GM12892 (cell line): ENCODE results near the gene TMEM163.

Source experiments
- DNase-seq: peaks from one replicate; pipeline ENCODE4 v3.0.0; 2011; ENCODE audit not compliant: insufficient read length
- FAIRE-seq: peaks from 2 replicates; lab custom pipeline; 2011; peaks lifted over from hg19 to GRCh38; lab: Jason Lieb, UNC
- POLR2A ChIP-seq: IDR thresholded peaks from 2 replicates; pipeline ENCODE4 v1.6.1; 2011; ENCODE audit warnings: low read depth, low read length, control low read depth
- POLR2AphosphoS5 ChIP-seq: IDR thresholded peaks from 2 replicates; pipeline ENCODE4 v1.6.1; 2011; ENCODE audit warnings: low read depth, low read length, control low read depth
- TAF1 ChIP-seq: IDR thresholded peaks from 2 replicates; pipeline ENCODE4 v1.6.1; 2011; ENCODE audit warnings: low read depth, mild to moderate bottlenecking, control low read depth, low read length, borderline replicate concordance

TMEM163 gene

DNA sequence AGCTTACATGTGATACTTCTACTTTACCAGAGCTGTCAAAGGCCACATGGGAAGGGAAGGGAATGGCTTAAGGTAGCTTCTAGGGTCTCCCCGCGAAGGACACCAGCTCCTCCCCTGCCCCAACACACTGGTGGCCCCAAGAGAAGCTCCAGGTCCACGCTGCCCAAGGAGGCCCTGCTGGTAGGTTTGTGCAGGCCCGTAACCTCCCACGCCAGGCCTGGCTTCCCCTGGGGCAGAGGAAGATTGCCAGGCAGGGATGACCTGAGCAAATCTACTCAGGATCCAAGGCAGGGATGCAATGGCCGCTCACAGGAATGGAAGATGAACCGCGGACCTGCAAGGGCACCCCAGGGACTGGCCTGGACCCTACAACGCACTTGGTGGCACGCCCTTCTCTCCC, 259.9 kb downstream of the TMEM163 start:
- no peak for FAIRE-seq
- TF ChIP-seq POLR2AphosphoS5 (no peak), POLR2A (no peak), TAF1 (no peak)

DNA sequence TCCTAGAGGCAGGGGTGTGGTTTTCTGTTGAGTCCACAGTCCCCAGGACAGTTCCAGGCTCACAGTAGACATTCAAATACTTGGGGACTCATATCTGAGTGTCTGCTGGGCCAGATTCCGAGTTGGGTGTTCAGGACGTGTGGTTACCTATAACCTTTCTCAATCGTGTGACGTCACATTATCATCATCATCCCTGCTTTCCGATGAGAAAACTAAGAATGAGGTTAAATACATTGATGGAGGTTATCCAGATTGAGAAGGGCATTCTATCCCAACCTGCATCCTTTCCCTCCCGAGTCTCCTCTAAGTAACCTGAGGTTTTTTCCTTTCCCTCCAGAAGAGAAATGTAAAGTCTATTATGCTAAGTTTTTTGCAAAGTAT, 260.3 kb downstream of the TMEM163 start:
- DNase-seq (no peak), FAIRE-seq (no peak)
- no peak for TF ChIP-seq TAF1
- no peak for TF ChIP-seq POLR2A
- no peak for TF ChIP-seq POLR2AphosphoS5

More for the DNA sequence above, 259.9 kb downstream of the TMEM163 start:
- no peak for DNase-seq

DNA sequence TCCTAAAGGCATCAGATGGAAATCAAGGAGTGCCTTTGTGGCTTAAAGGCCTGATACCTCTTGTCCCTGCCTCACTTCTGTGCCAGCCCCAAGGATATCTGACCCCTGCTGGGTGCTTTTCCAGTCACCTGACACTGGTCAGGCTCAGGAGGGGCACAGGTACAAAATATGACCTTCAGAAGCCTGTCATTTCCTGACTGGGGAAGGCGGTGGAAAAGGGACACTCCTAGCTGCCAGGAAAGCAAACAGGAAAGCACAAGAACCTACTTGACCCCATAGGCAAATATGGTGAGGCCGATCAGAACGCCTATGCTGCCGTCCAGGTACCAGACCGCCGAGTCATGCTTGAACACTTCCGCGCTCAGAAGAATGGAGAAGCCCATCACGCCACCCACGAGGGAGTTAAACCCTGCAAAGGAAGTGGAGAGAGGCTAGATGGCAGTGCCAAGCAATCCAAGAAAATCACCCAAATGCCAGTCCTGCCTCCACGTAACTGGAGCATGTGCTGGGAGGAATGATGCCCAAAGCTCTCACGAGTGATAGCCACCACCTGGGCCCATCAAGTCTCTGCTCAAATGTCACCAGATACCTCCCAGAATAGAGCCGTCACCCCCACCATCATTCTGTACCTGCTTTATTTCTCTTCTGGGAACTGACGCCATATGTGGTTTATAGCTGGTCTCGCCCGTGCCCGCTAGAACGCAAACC, 260.9 kb downstream of the TMEM163 start:
- FAIRE-seq (no peak), DNase-seq (no peak)
- TF ChIP-seq TAF1 (no peak), POLR2AphosphoS5 (no peak), POLR2A (no peak)

DNA sequence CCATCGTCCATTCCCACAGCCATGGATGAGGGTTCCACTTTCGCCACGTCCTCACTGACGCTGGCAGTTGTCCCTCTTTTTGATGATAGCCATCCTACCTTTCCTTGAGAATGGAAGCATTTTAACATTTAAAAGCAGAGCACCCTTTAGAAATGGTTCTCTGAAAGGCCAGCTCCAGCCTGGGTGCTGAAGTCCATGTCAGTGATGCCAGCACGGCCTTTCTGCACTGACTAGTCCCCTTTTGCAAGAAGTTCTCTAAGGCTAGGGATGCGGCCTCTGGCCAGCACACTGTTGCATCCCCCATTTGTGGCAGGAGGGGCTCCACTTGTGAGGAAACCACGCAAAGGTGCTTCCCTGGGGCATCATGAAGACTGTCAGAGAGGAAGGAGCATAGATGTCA, 261.4 kb downstream of the TMEM163 start:
- TF ChIP-seq POLR2AphosphoS5 (no peak), TAF1 (no peak), POLR2A (no peak)
- FAIRE-seq, result no peak

DNA sequence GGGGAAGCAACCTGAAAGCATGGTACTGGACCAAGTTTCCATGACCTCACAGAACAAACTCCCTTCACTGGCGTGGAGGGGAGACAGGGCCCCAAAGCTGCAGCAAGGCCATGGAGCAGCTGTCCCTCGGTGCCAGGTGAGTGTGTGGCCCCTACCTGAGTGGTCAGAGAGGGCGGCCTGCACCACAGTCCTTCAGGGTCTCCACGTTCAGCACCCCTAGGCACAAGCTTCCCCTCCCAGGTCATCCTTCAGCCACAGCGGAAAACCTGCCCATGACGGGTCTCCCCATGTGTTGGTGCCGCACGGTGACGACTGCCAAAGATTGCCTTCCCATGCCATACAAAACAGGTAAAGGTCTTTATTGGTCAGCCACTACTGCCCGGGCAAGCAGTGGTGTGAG, 263.4 kb downstream of the TMEM163 start:
- TF ChIP-seq POLR2A, result no peak
- no peak for TF ChIP-seq POLR2AphosphoS5
- no peak for TF ChIP-seq TAF1
- no peak for DNase-seq

More for the DNA sequence above, 261.4 kb downstream of the TMEM163 start:
- no peak for DNase-seq

DNA sequence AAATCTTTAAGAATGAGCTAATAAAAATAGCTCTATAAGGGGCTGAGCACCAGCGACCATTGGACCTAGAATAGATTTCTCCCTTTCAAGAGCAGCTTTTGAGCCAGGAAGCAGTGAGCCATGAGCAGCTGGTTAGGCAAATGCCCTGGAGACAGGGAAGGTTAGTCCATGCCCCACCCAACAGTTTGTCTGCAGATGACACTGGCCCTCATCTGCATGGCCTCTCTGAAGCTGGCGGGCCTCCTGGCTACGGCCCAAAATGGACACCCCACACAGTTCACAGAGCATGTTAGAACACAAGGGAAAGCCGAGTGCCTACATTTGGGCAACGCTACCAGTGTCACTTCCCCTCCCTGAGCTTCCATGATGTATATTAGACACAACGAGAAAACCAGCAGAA, 263.9 kb downstream of the TMEM163 start:
- FAIRE-seq, result no peak
- no peak for DNase-seq
- TF ChIP-seq POLR2A (no peak), POLR2AphosphoS5 (no peak), TAF1 (no peak)

More for the DNA sequence above, 263.4 kb downstream of the TMEM163 start:
- FAIRE-seq, result no peak

DNA sequence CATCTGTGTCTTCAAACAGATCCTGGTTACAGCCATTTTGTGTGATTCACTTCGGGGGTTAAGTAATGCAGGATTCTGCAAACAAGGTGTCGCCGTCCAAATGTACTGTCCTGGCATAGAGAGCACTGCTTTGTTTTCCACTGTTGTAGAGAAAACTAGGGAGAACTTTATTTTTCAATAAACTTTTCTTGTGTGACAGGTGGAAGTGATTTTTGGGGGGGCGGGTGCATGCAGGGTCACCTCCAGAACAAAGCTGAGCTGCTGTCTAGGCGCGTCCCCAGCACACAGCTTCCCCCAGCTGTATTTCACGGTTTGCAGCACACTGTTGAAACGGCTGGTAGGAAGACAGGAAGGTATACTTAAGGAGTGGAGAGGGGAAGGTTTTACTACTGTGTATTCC, 264.4 kb downstream of the TMEM163 start:
- no peak for DNase-seq
- FAIRE-seq, result no peak
- TF ChIP-seq TAF1, result no peak
- no peak for TF ChIP-seq POLR2A
- TF ChIP-seq POLR2AphosphoS5, result no peak

DNA sequence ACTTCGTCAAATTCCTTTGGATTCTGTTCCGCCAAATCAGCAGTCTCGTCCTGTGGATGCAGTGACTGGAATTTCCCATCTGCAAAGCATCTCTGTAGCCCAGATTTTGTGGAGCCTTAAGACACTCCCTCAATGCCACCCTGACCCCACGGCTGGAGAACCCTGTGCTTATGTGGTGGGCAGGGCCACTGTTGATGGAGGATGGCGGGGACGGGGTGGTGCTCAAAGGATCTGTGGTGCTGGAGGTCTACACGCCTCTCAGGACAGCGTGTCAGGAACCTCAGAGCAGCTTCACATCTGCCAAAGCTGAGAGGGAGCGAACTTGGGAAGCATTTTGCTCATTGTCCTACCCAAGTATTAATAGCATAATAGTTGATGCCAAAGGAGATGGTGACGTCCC, 264.8 kb downstream of the TMEM163 start:
- FAIRE-seq (no peak), DNase-seq (no peak)
- TF ChIP-seq POLR2A, result 0 out of 2 replicates have a peak, but pooled peaks have one; percentile 7
- TF ChIP-seq POLR2AphosphoS5, result no peak
- TF ChIP-seq TAF1, result no peak

DNA sequence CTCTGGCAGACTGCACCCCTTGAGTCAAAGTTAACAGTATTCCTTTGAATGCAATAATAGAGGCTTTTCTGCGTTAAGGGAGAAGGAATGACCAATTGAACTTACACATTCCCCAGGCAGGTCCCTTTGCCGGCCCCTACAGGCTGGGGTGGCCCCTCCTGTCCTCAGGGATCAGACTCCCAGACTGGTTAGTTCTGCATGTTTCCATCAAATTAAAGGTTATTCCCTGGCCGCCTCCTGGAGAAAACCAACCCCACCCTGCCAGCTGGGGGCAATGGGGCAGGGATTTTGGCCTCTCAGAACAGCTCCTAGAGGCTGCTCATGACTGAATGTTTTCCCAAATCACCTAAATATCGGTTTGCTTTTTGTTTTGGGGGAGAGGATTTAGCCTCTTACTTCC, 265.3 kb downstream of the TMEM163 start:
- TF ChIP-seq TAF1, result no peak
- no peak for TF ChIP-seq POLR2AphosphoS5
- 0 out of 2 replicates have a peak, but pooled peaks have one; percentile 6 for TF ChIP-seq POLR2A
- DNase-seq (no peak), FAIRE-seq (no peak)

DNA sequence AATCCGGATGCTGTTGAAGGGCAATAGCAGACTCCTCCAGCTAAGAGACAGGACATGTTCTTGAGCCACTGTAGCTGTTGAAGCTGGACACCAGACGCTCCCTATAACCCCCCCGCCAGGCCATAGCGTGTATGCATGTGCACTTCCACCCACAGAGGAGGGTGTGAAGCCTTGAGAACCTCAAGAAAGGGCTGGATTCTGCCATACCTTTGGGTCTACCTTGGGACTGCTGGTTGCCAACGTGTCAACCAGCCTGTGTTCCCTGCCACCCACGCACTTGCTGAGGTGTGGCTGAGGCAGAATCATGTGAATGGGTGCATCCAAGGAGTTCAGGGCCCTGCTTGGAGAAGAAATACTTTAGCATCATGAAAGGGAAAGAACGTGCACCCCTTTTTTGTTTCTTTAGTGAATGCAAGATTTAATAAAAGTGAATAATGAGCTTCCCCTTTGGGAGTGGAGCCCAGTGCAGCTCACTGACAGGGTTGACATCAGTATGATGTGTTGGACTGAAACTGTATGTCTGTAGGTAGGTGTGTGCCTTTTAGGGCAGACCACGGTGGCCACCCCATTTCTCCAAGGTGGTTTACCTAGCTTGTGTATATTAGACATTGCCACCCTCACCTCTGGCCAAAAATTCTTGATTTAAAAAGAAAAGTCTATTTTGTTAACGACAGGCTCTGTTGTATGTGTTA, 266.6 kb downstream of the TMEM163 start:
- DNase-seq, result no peak
- FAIRE-seq, result no peak
- TF ChIP-seq TAF1, result no peak
- TF ChIP-seq POLR2A, result no peak
- TF ChIP-seq POLR2AphosphoS5, result no peak

DNA sequence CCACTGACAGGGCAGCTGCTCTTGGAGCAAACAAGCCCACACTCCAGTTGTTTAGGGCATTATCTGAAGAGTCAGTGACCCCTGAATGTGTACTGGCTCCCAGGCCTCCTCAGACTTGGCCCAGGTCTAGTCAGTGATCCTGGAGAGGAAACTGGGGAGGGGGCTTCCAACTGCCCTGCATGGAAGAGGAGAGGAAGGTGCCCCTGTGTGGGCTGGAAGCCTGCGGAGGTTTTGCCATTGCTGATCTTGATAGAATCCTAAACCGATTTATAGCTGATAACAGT, 267.5 kb downstream of the TMEM163 start:
- FAIRE-seq (no peak), DNase-seq (no peak)
- TF ChIP-seq POLR2AphosphoS5, result no peak
- no peak for TF ChIP-seq TAF1
- no peak for TF ChIP-seq POLR2A

DNA sequence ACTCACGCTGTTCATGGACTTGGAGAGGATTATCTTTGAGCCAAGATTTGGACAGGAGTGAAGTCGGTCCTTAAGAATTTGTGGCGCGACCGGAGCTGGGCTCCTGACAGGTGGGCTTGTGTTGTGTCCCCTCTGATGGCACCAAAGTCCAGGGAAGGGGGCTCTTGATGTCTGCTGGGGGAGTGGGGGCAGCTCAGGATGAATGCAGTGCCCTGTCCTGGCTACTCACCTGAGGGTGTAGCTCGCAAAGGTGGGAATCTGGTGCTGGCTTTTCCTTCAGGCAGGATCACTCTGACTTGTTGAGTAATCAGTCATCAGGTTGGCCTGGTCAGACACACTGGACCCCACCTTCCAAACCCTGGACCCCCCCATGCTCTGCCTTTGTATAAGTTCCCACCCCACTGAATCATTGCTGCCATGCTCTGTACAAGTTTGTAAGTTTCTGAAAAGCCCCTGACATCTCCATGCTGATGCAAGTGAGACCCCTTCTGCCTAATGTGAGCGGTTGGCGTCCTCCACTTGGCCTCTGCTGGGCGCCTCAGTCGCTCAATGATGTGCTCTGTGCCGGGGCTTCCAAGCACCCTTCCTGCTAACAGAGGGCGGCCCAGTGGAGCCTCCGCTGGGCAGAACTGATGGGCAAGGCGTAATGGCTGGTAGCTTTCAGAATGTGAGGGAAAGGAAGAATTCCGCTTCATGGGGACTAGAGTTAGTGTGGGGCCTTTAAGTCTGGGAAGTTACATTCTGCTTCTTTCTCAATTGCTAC, 268.9 kb downstream of the TMEM163 start:
- no peak for DNase-seq
- FAIRE-seq, result no peak
- TF ChIP-seq POLR2A, result no peak
- TF ChIP-seq TAF1, result no peak
- TF ChIP-seq POLR2AphosphoS5, result no peak

DNA sequence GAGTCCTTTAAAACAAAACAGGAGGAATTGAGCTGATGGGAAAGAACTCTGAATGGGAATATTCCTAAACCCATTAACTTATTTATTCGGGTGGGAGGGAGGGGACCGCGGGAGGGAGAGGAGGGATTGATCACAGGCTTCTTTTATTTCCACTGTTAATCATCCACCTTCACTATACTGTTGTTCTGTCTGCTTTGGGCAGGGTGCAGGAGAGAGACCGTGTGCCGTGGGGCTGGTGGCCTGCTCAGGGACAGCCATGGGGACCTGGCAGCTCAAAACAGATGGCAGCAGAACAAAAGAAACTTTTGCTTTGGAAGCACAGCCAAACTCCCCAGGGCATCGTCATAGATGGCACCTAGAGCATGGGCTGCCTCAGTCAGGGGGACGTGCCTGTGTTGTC, 269.6 kb downstream of the TMEM163 start:
- DNase-seq, result no peak
- no peak for FAIRE-seq
- no peak for TF ChIP-seq POLR2A
- no peak for TF ChIP-seq POLR2AphosphoS5
- no peak for TF ChIP-seq TAF1
